NCI-H748 (cell line): ENCODE measurements around the gene GRIK3.
"Not testable (repeated sequence)": the region's sequence is repeated elsewhere in the genome, so short reads cannot be mapped to it uniquely, and the experiment has no call there.

Experiments used
- DNase-seq: peaks from one replicate; lab custom pipeline; 2025; ENCODE audit not compliant: unreplicated experiment; lab: John Stamatoyannopoulos, UW

The GRIK3 gene

GRCh38 chr1:36911561-36912364, 122.6 kb downstream of the GRIK3 start:
- no peak for DNase-seq

- DNase-seq: no peak
These were observed 123.3 kb downstream of the GRIK3 start for GRCh38 chr1:36910886-36911540.

- DNase-seq: no peak
These were observed 124.2 kb downstream of the GRIK3 start for GRCh38 chr1:36909946-36910725.

- DNase-seq: not testable (repeated sequence)
These were observed 125.0 kb downstream of the GRIK3 start for GRCh38 chr1:36909359-36909758.

- DNase-seq: no peak
These were observed 126.2 kb downstream of the GRIK3 start for GRCh38 chr1:36908096-36908495.

- no peak for DNase-seq
These were observed 127.8 kb downstream of the GRIK3 start for GRCh38 chr1:36906555-36906954.

- DNase-seq: no peak
These were observed 128.4 kb downstream of the GRIK3 start for GRCh38 chr1:36905941-36906340.

GRCh38 chr1:36900128-36900527, 134.2 kb downstream of the GRIK3 start:
- no peak for DNase-seq

GRCh38 chr1:36897813-36898212, 136.5 kb downstream of the GRIK3 start:
- DNase-seq: not testable (repeated sequence)

- no peak for DNase-seq
These were observed 139.5 kb downstream of the GRIK3 start for GRCh38 chr1:36894824-36895223.

GRCh38 chr1:36890776-36891175, 143.5 kb downstream of the GRIK3 start:
- no peak for DNase-seq

- DNase-seq: no peak
These were observed 144.7 kb downstream of the GRIK3 start for GRCh38 chr1:36889478-36890226.

GRCh38 chr1:36888811-36889477, 145.4 kb downstream of the GRIK3 start:
- no peak for DNase-seq

GRCh38 chr1:36885540-36886357, 148.6 kb downstream of the GRIK3 start:
- no peak for DNase-seq

- no peak for DNase-seq
These were observed 149.5 kb downstream of the GRIK3 start for GRCh38 chr1:36884801-36885200.

- DNase-seq: no peak
These were observed 150.2 kb downstream of the GRIK3 start for GRCh38 chr1:36884029-36884701.

GRCh38 chr1:36883315-36883949, 150.9 kb downstream of the GRIK3 start:
- no peak for DNase-seq

GRCh38 chr1:36882536-36883285, 151.6 kb downstream of the GRIK3 start:
- no peak for DNase-seq
